ENCODE measurements around the gene PSD2.

GRCh38 chr5:139845846-139846681 is 50.5 kb downstream of the PSD2 start:
- TF ChIP-seq CTCF (IDR thresholded peaks at IDR 0.05), result no peak
- TF ChIP-seq EZH2 (IDR thresholded peaks at IDR 0.05; ENCODE audit: borderline replicate concordance, insufficient read depth, low read depth, low read length, poor library complexity, severe bottlenecking), result no peak
